Retinal pigment epithelial cell (primary cell): ENCODE data around the gene SEC23IP.
A peak's percentile ranks its signal among the peaks of the same experiment; 100 is the strongest.

ENCODE experiments used
- DNase-seq: peaks from one replicate; pipeline ENCODE4 v3.0.0-alpha.2; 2010; ENCODE audit warnings: low read depth
- H3K4me3 ChIP-seq: 2 replicates; pipeline ENCODE4 v1.5.1; 2011; ENCODE audit warnings: mild to moderate bottlenecking, low read length, control low read depth, moderate library complexity
- TF ChIP-seq, protein P1 (sequence below): conservative IDR thresholded peaks from 2 replicates; pipeline ENCODE4 v1.5.1; 2011; ENCODE audit warnings: low read depth, low read length, control low read depth, inconsistent platforms

The SEC23IP gene

GRCh38 chr10:119928411-119928810, 35.9 kb downstream of the SEC23IP start:
- no peak overlapping the region for H3K4me3 ChIP-seq
- TF ChIP-seq, protein P1, sequence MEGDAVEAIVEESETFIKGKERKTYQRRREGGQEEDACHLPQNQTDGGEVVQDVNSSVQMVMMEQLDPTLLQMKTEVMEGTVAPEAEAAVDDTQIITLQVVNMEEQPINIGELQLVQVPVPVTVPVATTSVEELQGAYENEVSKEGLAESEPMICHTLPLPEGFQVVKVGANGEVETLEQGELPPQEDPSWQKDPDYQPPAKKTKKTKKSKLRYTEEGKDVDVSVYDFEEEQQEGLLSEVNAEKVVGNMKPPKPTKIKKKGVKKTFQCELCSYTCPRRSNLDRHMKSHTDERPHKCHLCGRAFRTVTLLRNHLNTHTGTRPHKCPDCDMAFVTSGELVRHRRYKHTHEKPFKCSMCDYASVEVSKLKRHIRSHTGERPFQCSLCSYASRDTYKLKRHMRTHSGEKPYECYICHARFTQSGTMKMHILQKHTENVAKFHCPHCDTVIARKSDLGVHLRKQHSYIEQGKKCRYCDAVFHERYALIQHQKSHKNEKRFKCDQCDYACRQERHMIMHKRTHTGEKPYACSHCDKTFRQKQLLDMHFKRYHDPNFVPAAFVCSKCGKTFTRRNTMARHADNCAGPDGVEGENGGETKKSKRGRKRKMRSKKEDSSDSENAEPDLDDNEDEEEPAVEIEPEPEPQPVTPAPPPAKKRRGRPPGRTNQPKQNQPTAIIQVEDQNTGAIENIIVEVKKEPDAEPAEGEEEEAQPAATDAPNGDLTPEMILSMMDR = no peak
- DNase-seq = no peak

DNA sequence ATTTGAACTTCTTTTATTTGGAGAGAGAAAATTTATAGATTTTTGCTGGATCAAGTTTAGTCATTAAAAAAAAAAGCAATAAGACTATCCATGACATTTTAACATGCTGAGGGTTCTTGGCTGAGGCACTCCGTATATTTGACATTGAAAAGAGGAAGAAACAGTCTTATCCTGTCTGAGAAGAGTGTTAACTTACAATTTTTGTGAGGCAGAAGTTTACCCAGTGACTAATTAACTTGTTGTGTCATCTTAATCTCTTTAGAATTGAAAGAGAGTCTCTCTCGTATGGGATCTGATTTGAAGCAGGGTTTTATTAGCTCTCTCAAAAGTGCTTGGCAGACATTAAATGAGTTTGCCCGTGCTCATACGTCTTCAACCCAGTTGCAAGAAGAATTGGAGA, 39.3 kb downstream of the SEC23IP start:
- TF ChIP-seq, protein P1 = no peak
- no peak for DNase-seq
- H3K4me3 ChIP-seq = no peak overlapping the region

DNA sequence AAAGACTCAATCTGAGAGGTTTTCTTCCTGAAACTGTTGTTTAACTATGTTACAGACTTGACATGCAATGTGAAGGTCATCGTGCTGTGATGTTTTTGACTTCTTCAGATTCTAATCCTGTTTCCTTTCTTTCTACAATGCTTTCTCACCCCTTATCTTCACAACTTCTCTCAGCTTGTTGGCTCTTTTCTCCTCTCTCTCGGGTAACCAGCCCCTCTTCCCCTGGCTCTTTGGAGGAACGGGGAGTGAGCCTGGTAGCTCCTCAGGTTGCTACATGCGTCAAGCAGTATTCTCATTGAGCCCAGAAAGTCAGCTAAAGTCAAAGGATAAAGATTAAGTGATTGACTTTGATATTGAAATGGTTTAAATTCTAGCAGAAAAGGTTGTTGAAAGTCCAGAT, 40.1 kb downstream of the SEC23IP start:
- TF ChIP-seq, protein P1 = no peak
- H3K4me3 ChIP-seq = no peak overlapping the region
- DNase-seq = no peak

GRCh38 chr10:119933179-119933578, 40.6 kb downstream of the SEC23IP start:
- TF ChIP-seq, protein P1 = peak; percentile 56
- no peak overlapping the region for H3K4me3 ChIP-seq
- peak; percentile 23 for DNase-seq

DNA sequence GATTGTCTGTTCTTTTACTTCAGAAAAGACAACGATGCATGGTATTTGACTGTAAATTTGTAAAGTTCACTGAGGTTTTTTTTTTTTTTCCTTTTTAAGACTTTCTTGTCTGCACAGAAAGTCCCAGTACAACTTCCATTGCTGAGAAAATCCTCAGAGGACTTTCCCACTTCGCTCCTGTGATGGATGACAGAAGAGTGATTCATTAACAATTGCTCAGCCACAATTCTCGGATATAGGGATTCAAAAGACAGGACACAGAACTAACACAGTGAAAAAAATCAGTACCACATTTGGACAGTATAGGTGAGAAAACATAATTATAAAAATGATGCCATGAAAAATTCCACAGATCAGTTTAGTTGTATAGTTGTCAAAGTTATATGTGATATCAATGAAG, 48.0 kb downstream of the SEC23IP start:
- TF ChIP-seq, protein P1 = no peak
- no peak for DNase-seq
- H3K4me3 ChIP-seq = no peak overlapping the region

DNA sequence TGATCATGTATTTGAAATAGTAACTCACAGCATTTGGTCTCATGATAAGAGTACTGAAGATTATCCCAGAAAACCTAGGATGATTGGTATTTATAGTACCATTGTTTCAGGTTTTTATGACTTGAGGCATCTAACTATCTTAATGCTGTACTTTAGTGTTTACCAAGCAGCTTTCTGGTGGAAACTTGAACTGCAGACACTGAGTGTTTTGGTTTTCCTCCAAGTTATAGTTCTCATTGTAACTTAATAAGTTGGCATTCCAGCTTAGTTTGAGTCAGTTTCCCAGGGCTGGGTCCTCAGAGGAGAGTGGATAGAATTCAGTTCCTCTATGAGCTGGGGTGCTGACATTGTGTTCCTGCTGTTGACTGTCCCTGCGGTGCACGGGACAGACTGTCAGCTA, 50.4 kb downstream of the SEC23IP start:
- DNase-seq = no peak
- no peak overlapping the region for H3K4me3 ChIP-seq
- TF ChIP-seq, protein P1 = no peak

DNA sequence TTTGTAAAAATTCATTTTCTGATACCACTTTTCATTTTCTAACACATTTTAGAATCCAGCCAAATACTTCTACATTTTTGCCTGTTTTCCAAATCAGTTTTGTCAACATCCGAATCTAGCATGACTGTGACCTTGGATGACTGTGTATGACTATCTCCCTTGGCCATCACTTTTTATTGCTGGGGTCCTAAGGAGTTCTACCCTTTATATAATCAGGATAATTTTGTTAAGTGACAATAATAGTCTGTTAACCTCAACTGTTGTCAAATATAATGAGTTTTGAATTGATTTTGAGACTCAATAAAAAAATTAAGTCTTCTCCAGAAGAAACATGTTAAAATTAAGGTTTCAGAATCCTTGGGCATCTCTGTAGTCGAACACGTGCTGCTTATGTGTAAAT, 53.3 kb downstream of the SEC23IP start:
- H3K4me3 ChIP-seq = no peak overlapping the region
- TF ChIP-seq, protein P1 = no peak
- no peak for DNase-seq
